Muscle of arm (tissue), 12 donors: ENCODE results near the gene CARF. TPM values are rescaled to one million over a fixed set of nuclear protein-coding genes. Genes with fewer than 3 reads are reported as not detected.

Experiments
- DNase-seq: peaks from one replicate; pipeline ENCODE4 v3.0.0-alpha.2; 2013
- polyA plus RNA-seq, 12 donors: library from polyadenylated mRNA; unstranded; fragments of 120-200 nt; gene quantifications; one replicate each; pipeline ENCODE4 v1.2.1, GENCODE V29; 2013; ENCODE audit not compliant: insufficient read length in 12 of 12

CARF gene
- polyA plus RNA-seq, 12 donors, result 5.9 to 18.2 (median 11.5) TPM; not detected in 1

DNA sequence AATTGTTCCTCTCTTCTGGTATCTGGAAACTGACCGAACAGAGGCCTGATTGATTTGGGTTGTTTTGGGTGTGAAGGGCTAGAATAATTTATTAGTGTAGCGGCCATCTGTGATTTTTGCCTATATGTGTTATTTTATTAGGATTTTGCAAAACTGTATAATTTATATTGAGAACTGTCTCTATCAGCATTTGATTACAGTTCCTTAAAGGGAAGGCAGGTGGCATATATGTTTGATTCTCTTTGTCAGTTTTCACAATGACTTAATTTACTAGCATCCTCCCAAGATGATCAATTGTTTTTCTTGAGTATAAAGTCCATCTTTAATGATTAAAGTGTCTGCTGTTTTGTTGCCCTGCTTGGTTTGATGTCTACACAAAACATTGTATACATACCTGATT is 107.1 kb downstream of the CARF start:
- no peak for DNase-seq

GRCh38 chr2:203021991-203022390 is 109.9 kb downstream of the CARF start:
- no peak for DNase-seq

- DNase-seq, result no peak
Measured at GRCh38 chr2:203022751-203023150, 110.7 kb downstream of the CARF start.

GRCh38 chr2:203025592-203025991 is 113.5 kb downstream of the CARF start:
- DNase-seq, result no peak

- no peak for DNase-seq
Measured at GRCh38 chr2:203030545-203030944, 118.5 kb downstream of the CARF start.

- DNase-seq, result no peak
Measured at GRCh38 chr2:203030991-203031390, 118.9 kb downstream of the CARF start.

DNA sequence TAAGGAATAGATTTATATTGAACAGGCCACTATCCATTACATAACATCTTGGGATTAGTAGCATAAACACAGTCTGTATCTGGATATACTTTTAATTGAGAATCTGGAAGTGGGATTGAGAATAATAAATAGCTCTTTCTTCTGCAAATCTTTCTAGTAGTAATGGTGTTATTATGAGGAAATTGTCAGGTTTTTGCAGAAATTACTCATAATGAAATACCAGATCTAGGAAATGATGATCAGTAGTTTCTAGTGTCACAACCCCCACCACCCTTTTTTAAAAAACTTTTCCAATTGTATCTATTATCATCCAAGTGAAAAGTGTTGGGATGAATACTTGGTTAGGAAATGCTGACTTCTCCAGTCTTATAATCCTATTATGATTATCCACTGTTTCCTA is 121.3 kb downstream of the CARF start:
- no peak for DNase-seq

DNA sequence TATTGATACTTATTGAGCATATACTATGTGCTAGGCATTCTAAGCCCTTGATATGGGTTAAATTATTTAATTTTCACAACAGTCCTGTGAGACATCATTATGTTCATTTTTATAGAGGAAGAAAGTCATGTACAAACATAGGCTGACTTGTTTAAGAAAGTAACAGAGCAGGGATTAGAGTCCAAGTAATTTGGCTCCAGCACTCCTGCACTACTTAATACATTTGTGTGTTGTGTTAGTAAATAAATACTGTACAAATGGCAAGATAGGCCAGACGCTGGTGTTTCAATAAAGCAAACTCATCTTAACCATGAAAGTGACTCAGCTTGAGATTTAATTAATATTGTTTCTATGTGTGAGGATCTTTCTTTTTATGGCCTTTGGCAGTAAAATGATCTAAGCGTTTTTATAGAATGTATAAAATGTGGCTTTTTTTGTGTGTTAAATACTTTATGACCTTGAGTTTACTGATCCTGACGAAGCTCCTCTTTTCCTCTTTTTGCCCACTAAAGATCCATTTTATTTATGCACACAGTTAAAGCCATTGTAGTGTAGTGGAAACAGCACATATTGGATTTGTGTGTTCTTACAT is 123.9 kb downstream of the CARF start:
- DNase-seq, result no peak

Other genes starting within 250 kb of the CARF start
- gene ICA1L, start 40.5 kb upstream of the CARF start, polyA plus RNA-seq, result 10 to 100 TPM in 8 of 12 donors, 1 to 10 TPM in 3, not detected in 1; 8.6 to 21.9 (median 13.1) TPM
- 10 to 100 TPM in 11 of 12 donors, not detected in 1; 21.6 to 89.9 (median 71.4) TPM for gene WDR12, start 602 bp upstream of the CARF start, polyA plus RNA-seq
- 1 to 10 TPM in 11 of 12 donors, not detected in 1; 5.8 to 9.4 (median 6.9) TPM for gene NBEAL1, start 102.6 kb downstream of the CARF start, polyA plus RNA-seq